HS-27A (cell line): ENCODE measurements around the gene ACER3.
"Not testable (repeated sequence)": the region's sequence is repeated elsewhere in the genome, so short reads cannot be mapped to it uniquely, and the experiment has no call there.

Source experiments
- DNase-seq: peaks from one replicate; pipeline ENCODE4 v3.0.0-alpha.2; 2012; ENCODE audit warnings: low read depth, missing footprints

Gene ACER3

DNA sequence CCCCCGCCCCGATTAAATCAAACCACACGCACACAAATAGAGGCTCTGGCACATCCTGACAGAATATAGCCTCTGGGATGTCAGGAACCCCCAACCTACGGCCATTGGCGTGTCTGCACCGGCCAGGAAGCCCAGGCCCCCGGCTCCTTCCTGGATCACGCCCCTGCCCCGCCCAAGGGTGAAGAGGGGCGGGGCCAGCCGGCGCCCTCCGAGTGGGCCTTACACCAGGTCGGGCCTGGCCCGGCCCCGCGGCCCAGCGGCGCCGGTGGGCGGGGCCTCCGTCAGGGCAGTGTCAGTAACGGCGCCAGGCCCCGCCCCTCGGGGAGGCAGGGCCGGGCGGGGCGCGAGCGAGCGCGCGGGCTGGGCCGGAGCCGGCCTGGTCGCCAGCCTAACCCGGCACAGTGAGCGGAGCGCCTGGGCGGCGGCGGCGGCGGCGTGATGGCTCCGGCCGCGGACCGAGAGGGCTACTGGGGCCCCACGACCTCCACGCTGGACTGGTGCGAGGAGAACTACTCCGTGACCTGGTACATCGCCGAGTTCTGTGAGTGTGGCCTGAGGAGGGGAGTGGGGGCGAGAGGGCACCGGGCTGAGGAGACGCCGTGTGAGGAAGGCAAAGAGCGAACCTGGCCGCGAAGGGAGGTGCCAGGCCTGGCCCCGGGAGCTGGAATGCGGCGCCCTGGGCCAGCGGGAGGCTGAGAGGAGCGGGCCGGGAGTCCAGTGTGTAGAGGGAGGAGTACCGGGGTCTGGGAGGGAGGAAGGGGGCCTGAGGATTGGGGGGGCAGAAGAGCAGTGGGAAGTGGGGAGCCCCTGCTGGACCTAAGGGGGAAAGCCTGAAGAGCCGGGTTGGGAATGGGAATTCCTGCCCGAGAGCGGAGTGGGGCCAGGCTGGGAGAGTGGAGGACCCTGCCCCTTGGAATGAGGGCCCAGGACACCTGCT lies at the start of gene ACER3:
TSS of gene ACER3 (plus strand) at position 380 of the 937 bp plus-strand sequence. CDS start at position 439, 59 bp downstream.
- DNase-seq: peak; percentile 49

DNA sequence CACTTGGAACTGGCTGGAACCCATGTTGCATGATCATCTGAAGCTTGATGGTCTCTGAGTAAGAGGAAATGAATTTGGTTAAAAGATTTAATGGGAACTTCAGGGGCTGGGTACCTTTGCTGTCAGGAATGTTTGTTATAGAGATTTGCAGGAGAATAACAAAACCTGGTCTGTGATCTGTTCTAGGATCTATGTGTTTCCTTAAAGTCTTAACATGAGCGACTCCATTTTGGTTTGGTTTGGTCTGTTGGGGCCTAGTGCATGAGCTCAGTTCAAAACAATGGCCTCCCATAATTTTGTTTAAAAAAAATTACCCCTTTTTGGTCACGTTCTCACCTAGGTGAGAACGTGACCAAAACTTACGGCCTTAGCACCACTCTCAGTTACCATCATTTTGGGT lies 49.5 kb upstream of the ACER3 start:
- no peak for DNase-seq

- no peak for DNase-seq
Observed at GRCh38 chr11:76814414-76814813, 46.3 kb upstream of the ACER3 start.

DNA sequence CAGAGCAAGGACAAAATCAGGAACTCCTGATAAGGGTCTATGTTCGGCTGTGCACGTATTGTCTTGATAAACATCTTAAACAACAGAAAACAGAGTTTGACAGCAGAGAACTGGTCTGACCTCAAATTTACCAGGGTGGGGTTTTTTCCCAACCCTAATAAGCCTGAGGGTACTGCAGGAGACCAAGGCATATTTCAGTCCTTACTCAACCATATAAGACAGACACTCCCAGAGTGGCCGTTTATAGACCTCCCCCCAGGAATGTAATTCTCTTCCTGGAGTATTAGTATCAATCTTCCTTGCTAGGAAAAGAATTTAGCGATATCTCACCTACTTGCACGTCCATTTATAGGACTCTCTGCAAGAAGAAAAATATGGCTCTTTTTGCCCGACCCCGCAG lies 45.0 kb upstream of the ACER3 start:
- not testable (repeated sequence) for DNase-seq

DNA sequence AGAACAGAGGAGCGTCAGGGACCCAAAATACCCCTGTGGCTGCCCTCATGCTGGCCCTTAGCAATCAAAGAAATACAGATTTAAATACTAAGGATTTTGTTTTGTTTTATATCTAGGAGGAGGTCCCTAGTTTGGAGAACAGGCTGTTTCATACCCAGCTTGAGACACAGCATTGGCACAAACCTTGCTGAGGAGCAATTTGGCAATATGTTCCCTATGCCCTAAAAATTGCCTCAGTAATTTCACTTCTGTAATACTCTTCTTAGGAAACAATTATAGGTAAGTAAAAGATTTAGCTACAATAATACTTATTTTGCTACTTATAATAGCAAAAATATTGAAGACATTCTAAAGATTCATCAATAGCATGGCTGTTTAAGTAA lies 40.5 kb upstream of the ACER3 start:
- DNase-seq: no peak

DNA sequence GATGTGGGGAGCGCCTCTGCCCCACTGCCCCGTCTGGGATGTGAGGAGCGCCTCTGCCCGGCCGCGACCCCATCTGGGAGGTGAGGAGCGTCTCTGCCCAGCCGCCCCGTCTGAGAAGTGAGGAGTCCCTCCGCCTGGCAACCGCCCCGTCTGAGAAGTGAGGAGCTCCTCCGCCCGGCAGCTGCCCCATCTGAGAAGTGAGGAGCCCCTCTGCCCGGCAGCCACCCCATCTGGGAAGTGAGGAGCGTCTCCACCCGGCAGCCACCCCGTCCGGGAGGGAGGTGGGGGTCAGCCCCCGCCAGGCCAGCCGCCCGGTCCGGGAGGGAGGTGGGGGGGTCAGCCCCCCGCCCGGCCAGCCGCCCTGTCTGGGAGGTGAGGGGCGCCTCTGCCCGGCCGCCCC lies 39.3 kb upstream of the ACER3 start:
- not testable (repeated sequence) for DNase-seq

DNA sequence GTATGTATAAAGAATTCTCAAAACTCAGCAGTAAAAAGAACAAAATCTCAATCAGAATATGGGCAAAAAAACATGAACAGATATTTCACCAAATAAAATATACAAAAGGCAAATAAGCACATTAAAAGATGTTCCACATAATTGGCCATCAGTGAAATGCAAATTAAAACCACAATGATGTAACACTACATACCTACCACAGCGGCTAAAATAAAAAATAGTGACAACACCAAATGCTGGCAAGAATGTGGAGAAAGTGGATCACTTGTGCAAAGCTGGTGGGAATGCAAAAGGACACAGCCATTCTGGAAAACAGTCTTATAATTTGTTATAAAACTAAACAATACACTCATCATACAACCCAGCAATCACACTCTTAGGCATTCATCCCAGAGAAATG lies 38.3 kb upstream of the ACER3 start:
- DNase-seq: no peak

DNA sequence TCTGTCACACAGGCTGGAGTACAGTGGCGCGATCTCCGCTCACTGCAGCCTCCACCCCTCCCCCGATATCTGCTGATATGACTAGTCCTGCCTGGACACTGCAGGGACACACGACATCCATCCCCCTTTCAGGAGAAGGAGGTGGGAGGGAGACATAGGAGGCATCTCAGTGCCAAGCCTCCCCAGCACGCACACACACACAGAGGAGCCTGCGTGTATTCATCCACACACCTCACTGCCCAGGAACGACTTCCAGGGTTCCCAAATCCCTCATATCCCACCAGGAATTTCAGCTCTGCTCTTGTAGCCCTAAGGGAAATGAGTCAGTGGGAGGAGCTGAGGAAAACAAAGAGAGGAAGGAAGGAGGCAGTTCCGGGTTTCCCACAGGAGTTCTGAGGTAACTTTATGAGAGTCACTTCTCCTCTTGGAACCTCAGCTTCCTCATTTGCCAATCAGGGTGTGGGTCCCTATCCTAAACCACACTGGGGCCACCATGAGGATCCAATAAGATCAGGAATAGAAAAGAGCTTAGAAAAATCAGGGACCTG lies 37.2 kb upstream of the ACER3 start:
- peak; percentile 55 for DNase-seq

- DNase-seq: no peak
Observed at GRCh38 chr11:76824083-76824939, 36.4 kb upstream of the ACER3 start.

GRCh38 chr11:76824980-76825725 lies 35.6 kb upstream of the ACER3 start:
- DNase-seq: no peak

DNA sequence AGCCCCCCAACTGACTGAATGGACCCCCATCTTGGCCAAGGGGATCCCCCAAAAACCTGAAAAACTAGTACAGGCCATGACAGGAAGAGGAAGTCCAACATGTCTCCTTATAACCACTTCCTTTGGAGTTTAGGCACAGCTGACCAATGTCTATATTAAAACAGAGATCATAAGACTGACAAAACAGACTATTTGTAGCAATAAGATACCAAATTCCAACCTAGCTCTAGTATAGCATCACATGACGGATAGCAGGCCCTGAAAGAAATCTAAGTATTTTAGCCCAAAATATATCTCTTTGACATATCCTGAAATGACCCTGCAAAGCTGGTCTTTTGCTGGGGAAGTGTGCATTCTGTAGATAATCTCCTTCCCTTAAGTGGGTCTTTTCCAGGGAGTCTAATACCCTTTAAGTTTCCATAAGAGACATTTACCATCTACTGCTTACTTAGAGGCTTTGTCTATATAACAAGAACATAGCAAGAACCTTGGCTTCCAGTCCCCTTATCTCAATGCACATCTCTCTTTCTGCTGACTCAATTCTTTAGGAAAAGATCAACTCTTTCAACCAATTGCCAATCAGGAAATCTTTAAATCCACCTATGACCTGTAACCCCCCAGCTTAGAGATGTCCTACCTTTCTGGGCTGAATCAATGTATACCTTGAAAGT lies 34.9 kb upstream of the ACER3 start:
- DNase-seq: no peak

DNA sequence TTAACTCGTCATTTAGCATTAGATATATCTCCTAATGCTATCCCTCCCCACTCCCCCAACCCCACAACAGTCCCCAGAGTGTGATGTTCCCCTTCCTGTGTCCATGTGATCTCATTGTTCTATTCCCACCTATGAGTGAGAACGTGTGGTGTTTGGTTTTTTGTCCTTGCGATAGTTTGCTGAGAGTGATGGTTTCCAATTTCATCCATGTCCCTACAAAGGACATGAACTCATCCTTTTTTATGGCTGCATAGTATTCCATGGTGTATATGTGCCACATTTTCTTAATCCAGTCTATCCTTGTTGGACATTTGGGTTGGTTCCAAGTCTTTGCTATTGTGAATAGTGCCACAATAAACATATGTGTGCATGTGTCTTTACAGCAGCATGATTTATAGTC lies 34.2 kb upstream of the ACER3 start:
- DNase-seq: not testable (repeated sequence)

- not testable (repeated sequence) for DNase-seq
Observed at GRCh38 chr11:76827005-76827404, 33.7 kb upstream of the ACER3 start.

DNA sequence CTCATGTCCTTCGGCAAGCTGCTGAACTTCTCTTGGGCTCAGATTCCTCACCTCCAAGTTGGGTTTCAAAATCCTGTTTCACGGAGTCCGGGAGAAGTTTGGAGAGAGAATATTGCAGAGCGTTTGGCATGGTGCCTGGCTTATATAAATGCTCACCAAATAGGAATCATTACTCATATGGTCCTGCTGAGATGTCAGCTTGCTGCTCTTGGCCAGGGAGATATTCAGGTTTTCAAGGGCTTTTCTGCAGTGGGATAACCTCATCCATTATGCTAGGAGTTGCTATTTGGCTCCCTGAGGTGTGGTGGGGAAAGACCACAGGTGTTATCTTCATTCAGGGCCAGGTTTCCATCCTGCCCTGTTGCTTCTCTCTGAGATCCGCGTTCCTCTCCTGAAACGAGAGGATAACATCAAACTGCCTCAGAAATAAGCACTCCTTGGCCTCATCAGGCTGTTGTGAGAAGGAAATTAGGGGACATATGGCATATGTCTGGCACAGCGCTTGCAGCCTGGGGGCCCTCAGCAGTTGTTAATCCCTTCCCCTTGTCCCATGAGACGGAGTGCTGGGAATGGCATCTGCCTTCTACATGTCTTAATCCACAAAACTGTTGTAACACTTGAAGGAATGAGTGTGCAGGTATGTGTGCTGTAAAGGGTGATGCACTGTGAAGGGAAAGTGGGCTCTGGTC lies 29.9 kb upstream of the ACER3 start:
- DNase-seq: no peak

DNA sequence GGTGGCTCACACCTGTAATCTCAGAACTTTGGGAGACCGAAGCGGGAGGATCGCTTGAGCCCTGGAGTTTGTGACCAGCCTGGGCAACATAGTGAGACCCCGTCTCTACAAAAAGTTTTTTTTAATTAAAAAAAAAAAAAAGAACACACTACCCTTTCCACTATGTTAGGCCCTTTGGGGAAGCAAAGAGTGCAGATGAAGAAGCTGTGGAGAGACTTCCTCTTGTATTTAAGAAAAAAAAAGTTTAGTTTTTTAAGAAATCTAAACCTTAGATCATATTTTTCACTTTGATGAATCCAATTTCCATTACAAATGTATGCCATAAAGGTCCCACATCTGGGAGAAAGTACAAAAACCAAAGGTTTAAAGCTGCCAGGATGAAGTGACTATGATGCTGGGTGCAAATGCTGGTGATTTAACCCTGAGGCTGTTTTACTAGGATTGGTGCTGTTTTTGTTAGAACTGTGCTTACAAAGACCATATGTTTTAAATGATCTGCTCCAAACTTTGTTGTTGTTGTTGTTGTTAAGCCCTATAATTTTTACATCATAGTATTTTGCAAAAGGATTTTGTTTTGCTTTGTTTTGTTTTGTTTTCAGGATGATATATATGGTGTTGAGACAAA lies 28.9 kb upstream of the ACER3 start:
- DNase-seq: no peak

GRCh38 chr11:76832361-76832760 lies 28.4 kb upstream of the ACER3 start:
- no peak for DNase-seq

GRCh38 chr11:76834151-76834550 lies 26.6 kb upstream of the ACER3 start:
- no peak for DNase-seq

GRCh38 chr11:76835036-76835435 lies 25.7 kb upstream of the ACER3 start:
- DNase-seq: no peak

GRCh38 chr11:76835928-76836612 lies 24.6 kb upstream of the ACER3 start:
- no peak for DNase-seq
